HG03342 (cell line): ENCODE measurements around the gene POLR2C.
"Not testable (repeated sequence)": the region's sequence is repeated elsewhere in the genome, so short reads cannot be mapped to it uniquely, and the experiment has no call there.

Source experiments
- ATAC-seq: cut with Tn5 transposase; IDR thresholded peaks from one replicate; pipeline ENCODE4 v1.9.1; 2021; ENCODE audit warnings: mild to moderate bottlenecking, moderate library complexity; ENCODE audit not compliant: unreplicated experiment

The POLR2C gene

DNA sequence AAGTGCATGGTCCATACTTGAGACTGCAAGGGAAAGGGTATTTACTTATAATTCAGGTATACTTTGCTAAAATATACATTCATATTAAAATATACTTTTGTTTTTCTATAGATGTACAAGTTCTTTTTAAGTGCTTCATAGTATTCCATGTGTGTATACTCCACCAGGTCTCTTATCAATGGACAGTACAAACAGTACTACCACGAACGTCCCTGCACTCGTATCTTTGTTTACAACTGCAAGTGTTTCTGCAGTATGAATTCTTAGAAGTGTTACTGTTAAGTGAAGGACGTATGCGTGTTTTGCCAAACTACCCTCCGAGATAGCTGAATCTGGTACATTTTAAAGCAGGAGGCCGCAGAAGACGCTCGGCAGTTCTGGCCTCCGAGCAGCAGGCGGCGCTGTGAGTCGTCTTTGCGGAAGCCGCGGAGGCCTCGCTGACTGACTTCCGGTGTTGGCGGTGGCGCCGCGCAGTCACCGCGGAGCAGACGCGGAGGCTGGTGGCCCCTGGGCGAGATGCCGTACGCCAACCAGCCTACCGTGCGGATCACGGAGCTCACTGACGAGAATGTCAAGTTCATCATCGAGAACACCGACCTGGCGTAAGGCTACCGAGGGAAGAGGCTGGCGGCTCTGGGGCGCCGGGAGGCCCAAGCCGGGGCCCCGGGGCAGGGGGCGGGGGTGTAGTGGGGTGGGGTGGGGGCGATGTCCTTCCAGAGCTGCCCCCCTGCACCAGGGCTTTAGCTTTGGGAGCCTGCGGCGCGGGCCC, at the start of gene POLR2C:
POLR2C (plus strand) TSS at position 471 of the 769 bp plus-strand sequence; CDS start at position 517, 46 bp downstream.
- ATAC-seq: peak; percentile 90

DNA sequence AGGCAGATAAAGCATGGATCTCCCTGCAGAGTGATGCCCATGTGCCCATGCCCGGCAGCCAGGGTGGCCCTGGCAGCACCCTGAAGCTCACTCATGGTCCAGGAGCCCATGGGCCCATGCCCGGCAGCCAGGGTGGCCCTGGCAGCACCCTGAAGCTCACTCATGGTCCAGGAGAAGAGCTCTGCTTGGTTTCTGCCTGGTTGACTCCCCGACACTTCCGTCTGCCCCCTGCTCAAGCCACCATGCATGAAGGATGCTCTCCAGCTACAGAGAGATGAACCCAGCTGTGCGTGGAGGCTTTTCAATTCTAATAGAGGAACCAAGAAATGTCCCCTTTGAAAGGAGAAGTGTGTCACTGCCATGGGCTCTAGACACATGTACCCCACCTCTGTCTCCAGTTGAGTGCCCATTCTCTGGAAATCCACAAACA, 49.2 kb upstream of the POLR2C start:
- ATAC-seq: peak; percentile 81

DNA sequence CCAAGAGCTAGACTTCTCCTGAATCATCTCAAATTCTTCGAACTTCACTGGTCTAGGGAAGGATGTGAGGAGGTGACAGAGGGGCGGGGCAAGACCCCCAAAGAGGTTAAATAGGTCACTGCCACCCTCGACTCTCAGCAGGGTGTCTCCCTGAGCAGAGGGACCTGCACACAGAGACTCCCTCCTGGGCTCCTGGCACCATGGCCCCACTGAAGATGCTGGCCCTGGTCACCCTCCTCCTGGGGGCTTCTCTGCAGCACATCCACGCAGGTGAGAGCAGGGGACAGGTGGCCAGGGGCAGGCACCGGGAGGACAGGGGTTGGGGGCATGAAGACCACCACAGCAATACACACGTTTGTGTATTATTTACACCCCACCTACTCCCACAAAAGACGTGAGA, 48.7 kb upstream of the POLR2C start:
- ATAC-seq: no peak

DNA sequence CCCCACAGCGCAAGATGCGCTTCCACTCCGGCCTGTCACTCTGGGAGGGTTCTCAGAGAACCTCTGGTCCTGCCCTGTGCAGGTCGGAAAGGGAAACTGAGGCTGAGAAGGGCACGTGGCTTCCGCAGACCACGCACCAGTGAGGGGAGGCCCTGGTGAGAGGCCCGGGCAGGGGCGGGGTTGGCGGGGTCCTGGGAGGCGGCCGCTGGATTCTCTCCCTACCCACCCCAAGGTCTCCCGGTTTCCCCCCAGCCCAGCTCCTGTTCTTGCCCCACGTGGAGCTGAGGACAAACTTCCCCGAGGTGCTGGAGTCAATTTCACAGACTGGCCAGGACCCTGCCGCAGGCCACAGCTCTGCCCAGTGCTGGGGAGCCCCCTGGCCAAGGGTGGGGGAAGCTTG, 46.4 kb upstream of the POLR2C start:
- ATAC-seq: no peak

DNA sequence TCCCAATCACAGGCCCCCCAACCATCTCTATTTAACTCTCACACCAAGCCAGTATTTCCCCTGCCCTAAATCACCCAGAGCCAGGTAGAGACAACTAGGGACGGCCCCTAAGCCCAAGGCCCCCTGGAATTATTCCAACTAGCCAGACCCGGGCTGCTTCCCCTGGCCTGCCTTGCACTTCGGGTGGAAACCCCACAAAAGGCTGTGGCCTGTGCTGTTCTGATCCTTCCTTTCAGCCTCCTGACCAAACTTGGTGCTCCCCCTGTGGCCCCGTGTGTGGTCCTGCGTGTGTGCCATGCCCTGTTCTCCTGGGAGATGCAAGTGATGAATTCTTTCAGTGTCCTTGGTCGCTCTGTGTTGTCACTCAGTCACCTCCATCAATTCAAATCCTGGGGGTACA, 43.0 kb upstream of the POLR2C start:
- no peak for ATAC-seq

DNA sequence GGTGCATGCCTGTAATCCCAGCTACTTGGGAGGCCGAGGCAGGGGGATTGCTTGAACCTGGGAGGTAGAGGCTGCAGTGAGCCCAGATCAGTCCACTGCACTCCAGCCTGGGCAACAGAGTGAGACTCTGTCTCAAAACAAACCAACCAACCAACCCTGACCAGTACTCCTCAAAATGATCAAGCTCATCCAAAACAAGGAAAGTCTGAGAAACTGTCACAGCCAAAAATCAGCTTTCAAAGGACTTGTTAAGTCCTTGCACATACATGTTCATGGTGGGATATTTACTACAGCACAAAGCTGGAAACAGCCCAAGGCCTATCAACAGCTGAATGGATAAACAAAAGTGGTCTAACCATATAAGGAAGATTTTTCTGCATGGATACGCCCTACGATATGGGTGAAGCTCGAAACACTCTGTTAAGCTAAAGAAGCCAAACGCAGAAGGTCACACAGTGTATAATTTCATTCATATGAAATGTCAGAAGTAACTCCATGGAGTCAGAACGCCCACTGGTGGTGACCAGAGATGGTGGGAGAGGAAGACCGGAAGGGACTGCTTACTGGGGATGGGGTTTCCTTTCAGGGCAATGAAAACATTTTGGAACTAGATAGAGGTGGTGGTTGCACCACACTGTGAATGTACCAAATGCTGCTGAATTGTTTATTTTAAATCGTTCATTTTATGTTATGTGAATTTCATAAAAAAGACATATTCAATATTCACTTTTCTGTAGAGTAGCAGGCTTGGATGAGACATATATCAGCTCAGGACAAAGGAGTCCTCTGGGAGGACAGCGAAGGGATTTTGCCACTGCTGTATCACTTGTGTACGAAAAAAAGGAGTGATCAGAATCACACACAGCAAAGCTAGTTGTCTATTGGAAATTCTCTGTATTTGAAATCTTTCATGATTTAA, 40.2 kb upstream of the POLR2C start:
- ATAC-seq: no peak

DNA sequence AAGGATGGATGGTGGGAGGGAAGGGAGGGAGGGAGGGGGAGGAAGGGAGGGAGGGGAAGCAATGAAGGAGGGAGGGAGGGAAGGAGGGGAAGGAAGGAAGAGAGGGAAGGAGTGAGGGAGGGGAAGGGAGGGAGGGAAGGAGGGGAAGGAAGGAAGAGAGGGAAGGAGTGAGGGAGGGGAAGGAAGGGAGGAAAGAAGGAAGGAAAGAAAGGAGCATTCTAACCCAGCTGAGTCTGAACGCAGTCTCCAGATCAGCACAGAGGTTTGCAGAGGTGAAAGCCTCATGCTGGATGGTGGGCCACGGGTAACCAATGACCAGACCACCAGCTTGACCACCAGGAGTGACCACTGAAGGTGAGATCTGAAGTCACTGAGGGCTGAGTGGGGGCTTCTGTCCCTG, 39.3 kb upstream of the POLR2C start:
- ATAC-seq: no peak

DNA sequence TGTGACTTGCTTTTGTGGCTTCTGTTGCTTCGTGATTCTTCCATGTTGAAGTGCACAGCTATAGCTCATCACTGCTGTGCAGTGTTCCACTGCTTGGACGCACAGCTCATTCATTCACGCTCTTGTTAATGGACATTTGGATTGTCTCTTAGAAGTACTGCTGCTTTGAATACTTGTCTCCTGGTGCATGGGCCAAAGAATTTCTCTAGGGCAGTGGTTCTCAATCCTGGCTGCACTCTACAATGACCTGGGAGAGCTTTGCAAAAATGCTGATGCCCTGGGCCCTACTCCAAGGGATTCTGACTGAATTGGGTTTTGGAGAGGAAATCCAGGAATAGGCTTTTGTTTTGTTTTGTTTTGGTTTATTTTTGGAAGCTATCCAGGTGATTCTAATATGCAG, 37.9 kb upstream of the POLR2C start:
- no peak for ATAC-seq

DNA sequence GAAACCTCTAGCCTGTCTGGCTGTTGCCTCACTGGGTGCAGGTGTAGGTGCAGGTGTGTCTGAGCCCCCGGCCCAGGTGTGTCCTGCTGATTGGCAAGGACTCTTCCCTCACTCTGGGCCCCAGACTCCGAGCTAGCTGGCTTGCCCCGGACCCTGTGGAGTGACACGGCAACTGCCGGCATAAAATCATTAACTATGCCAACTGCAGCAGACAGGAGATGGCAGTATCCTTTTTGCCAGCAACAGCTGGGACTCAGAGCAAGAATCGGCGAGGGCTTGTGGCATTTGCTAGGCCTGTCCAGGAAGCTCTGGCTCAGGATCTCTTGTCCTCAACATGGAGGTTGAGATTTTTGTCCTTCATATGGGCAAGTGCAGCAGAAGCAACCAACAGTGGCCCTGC, 36.1 kb upstream of the POLR2C start:
- no peak for ATAC-seq

DNA sequence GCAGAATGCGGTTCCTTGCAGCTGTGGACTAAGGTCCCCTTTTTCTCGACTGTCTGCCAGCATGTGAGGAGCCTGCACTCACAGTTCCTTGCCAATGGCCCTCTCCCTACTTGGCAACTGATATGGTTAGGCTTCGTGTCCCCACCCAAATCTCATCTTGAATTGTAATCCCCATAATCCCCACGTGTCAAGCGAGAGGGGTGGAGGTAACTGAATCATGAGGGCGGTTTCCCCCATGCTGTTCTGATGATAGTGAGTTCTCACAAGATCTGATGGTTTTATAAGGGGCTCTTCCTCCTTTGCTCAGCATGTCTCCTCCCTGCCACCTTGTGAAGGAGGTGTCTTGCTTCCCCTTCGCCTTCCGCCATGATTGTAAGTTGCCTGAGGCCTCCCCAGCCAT, 35.2 kb upstream of the POLR2C start:
- no peak for ATAC-seq

DNA sequence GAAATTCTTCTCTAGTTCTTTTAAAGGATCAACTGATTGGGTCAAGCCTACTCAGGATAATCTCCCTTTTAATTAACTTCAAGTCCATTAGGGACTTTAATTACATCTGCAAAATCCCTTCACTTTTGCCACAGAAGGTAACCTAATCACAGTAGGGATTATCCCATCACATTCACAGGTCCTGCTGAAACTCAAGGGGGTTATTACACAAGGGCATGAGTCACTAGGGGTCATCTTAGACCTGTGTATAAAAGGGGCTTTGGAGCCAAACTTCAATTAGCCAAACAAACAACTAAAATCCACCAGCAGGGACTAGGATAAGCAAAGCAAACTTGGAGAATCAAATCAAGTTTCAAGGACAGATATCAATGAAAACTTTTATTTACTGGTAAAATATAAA, 34.7 kb upstream of the POLR2C start:
- no peak for ATAC-seq

DNA sequence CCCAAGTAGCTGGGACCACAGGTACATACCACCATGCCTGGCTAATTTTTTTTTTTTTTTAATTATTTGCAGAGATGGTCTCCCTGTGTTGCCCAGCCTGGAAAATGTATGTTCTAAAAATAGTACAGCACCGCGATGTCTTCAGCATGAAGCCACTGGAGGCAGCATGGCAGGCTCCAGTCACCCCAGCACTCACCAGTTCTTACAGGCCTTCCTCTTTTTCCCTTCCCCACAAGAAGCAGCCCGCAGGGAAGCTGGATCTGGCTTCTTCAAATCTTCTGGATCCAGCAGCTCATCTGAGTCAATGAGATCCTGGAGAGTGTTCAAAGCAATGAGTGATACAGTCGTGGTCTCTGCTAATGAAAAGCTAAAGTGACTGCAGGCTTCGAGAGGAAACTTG, 31.5 kb upstream of the POLR2C start:
- ATAC-seq: no peak

DNA sequence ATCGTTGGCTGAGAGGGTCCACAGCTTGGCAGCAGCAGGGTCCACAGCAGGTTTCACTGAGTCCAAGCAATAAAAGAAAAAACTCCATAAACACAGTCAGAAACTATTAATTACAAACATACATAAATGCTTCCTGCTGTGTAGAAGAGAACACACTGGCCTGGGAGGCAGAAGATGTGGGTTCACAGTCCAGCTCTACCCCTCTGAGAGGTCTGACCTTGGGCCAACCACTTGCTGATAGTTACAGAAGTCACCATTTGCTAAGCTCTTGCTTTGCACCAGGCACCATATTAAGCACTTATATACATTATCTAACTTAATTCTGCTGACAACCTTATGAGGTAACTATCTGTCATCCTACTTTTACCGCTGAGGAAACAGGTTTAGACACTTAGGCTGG, 30.0 kb upstream of the POLR2C start:
- no peak for ATAC-seq

DNA sequence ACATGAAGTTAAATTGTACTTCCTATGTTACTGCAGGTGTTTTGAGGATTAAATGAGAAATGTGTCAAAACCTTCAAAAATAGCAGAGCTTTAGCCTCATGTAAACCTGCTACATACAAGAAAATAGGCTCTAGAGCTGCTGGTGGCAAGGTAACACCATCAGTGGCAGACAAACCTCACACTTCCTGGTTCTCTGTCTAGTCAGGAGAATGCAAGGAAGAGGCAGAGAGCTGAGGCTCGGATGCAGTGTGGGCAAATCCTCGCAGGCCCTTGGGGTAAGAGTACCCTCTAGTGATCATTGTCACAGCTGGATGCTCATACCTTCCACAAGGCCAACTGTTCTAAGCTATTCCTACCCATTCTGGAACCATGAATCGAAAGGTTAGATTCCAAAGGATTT, 29.5 kb upstream of the POLR2C start:
- no peak for ATAC-seq

DNA sequence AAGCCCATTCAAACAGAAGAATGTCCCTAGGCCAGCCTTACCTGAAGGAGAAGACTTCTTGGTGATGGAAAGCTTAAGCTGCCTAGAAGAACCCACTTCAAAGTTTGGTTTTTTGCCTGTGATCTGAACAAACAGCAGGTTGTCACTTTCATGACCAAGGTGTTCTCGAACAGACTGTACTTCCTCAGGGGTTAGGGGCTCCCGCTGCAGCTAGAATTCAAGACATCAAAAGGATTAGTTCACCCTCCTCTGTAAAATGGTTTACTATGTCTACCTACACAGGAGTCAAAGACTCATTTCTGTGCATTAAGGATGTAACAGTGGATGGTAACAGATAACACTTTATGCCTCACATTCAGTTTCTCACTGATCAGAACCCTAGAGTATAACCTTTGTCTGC, 28.5 kb upstream of the POLR2C start:
- ATAC-seq: no peak

DNA sequence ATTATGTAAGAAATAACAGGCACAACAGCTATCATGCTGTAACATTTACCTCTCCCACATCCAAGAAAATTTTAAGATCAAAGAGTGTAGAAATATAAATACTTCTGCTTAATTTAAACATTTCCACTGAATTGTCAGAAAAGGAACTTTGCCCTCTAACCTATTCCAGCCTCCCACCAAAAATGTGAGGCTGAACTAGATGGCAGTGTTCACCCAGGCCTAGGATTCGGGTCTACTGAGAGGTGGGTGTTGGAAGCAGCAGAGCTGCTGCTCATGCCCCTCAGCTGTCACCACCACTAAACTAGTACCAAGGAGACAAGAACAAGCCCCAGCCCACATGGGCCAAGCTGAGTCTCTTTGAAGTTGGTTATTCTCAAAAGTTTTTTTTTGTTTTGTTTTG, 26.6 kb upstream of the POLR2C start:
- ATAC-seq: no peak

DNA sequence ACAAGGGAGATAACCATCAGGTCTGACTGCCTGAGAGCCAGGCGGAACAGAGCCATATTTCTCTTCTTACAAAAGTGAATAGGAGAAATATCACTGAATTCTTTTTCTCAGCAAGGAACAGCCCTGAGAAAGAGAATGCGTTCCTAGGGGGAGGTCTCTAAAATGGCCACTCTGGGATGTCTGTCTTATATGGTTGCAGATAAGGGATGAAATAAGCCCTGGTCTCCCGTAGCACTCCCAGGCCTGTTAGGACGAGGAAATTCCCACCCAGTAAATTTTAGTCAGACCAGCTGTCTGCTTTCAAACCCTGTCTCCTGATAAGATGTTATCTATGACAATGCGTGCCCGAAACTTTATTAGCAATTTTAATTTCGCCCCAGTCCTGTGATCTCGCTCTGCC, 22.5 kb upstream of the POLR2C start:
- ATAC-seq: not testable (repeated sequence)

DNA sequence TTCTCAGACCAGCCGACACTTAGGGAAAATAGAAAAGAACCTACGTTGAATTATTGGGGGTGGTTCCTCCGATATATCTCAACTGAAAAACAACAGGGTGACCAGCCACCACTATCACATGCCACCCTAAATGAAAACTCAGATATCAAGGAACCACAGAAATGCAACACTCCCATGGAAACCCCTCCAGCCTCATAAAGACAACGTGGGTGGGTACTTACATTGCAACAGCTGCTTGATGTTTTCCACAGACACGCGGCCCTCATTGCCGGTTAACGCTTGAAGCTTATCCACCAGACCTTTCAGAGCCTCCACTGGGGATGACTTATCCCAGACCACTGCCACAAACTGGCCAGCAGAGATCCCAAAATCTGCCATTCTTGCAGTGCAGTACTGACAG, 21.9 kb upstream of the POLR2C start:
- ATAC-seq: not testable (repeated sequence)

DNA sequence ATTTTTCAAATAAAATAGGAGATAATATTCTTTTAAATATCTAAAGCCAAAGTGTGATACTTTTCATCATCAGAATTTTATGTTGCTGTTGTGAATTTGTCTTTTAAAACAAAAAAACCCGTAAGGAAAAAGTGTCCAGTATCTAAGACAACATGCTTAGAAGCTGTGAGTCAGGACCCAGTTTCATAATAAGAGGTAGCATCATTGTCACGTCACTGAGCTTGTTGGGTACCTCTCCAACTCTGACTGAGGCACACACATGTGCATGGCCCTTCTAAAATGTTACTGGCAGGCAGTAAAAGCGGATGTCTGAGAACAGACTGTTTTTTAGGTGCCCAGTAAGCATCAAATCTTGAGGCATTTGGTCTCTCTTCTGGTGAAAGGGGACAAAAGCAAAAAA, 17.8 kb upstream of the POLR2C start:
- no peak for ATAC-seq

DNA sequence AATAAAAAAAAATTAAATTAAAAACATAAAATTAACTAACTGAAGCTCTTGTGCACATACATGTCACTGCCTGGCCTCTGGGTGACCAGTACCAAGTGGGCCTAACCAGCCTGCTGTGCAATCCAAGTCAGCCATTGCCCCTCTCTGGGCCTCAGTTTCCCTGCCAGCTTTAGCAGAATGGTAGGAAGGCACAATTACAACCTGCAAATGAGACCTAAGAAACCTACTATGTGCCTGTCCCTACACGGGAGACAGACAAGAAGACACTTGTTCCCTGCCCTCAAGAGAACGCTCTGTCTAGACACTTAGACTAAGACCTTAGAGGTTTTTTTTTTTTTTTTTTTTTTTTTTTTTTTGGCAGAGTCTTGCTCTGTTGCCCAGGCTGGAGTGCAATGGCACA, 17.0 kb upstream of the POLR2C start:
- no peak for ATAC-seq

DNA sequence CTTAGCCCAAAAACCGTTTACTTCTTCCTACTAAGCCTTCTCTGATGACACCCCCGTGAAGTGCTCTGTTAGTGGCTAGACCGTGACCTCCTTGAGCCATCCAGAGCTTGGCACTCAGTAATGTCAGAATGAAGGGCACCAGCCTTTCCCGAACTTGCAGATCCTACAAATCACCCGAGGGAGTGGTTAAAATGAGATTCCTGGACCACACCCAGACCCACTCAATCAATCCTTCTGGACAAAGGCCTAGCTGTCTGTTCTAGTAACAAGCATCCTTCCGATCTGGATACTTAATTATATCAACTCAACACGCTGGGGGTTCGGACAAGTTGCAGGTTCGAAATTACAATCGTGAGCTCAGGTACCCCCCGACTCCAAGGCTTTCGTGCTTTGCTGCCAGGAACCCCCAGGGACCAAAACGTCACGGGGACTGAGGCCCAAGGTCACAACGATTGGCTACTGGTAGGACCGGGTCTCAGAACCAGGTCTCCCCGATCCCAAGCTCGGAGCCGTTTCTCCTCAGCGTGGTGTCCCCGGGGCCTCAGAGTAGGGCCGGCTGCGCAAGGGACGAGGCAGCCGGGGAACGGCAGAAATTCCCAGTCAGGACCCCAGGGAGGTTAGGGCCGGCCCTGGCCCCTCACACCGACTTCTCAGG, 15.8 kb upstream of the POLR2C start:
- peak; percentile 39 for ATAC-seq
